Thymus (tissue), 11 donors: Measurements from ENCODE around the gene ZFAND3. TPM values are rescaled to one million over a fixed set of nuclear protein-coding genes. Genes with fewer than 3 reads are reported as not detected.
"Not testable (repeated sequence)": the region's sequence is repeated elsewhere in the genome, so short reads cannot be mapped to it uniquely, and the experiment has no call there.

Experiments
- DNase-seq, 9 donors: peaks; one replicate each; pipeline ENCODE4 v3.0.0-alpha.2; 2013; ENCODE audit warnings: low spot score in 9 of 9, low read depth in 6 of 9, missing footprints in 1 of 9
- H3K27ac ChIP-seq, 2 donors: one replicate each; pipeline ENCODE4 v1.5.1; 2013; ENCODE audit warnings: control low read depth in 1 of 2, low read depth in 1 of 2, low read length in 1 of 2, mild to moderate bottlenecking in 1 of 2, moderate library complexity in 1 of 2
- H3K27me3 ChIP-seq, 2 donors: one replicate each; pipeline ENCODE4 v1.5.1; 2013; ENCODE audit warnings: low read length in 1 of 2; ENCODE audit not compliant: control insufficient read depth in 2 of 2, insufficient read depth in 1 of 2
- H3K36me3 ChIP-seq, 2 donors: one replicate each; pipeline ENCODE4 v1.5.1; 2013; ENCODE audit warnings: low read length in 1 of 2, mild to moderate bottlenecking in 1 of 2, moderate library complexity in 1 of 2; ENCODE audit not compliant: control insufficient read depth in 2 of 2, insufficient read depth in 2 of 2
- H3K4me1 ChIP-seq, 2 donors: one replicate each; pipeline ENCODE4 v1.5.1; 2013; ENCODE audit warnings: low read length in 2 of 2; ENCODE audit not compliant: control insufficient read depth in 2 of 2, insufficient read depth in 2 of 2
- H3K4me3 ChIP-seq, 2 donors: one replicate each; pipeline ENCODE4 v1.5.1; 2013; ENCODE audit warnings: low read length in 2 of 2, control low read depth in 1 of 2, mild to moderate bottlenecking in 1 of 2
- H3K9me3 ChIP-seq, 2 donors: one replicate each; pipeline ENCODE4 v1.5.1; 2013; ENCODE audit warnings: low read length in 1 of 2, mild to moderate bottlenecking in 1 of 2; ENCODE audit not compliant: control insufficient read depth in 2 of 2, insufficient read depth in 1 of 2
- WGBS: extraction: QIAGEN DNeasy Blood & Tissue Kit; methylation state at CpG from one replicate; pipeline ENCODE4 v1.1.7; 2013; 5-methylcytosine and 5-hydroxymethylcytosine counted together
- polyA plus RNA-seq: library from polyadenylated mRNA; stranded (reverse); fragments of 200-250 nt; gene quantifications from one replicate; pipeline ENCODE4 v1.2.3, GENCODE V29; 2013
- total RNA-seq: library from RNA; stranded (reverse); fragments of 120-200 nt; gene quantifications from one replicate; pipeline ENCODE4 v1.2.4, GENCODE V29; 2013
- donor health status: healthy.

Gene ZFAND3
- total and polyA plus RNA-seq, 2 donors: 8.5 to 25.7 TPM

DNA sequence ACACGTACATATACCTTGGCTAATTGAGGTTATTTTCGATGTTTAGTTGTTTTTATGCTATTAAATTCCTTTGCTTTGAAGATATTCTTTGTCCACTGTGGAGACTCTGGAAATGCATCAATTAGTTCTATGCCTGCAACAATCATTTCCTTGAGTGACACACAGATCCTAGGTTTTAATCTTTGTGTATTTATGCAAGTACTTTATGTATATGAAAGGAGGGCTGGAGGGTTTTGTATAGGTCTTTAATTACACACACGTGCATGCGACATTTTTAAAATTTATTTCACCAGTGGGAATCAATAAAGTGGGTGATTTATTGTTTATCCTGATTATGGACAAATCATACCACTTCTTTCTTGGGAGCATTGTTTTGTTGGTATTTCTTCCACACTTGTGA, 57.3 kb downstream of the ZFAND3 start:
- no peaks in the 10 kb centered on the region for H3K36me3 ChIP-seq
- H3K9me3 ChIP-seq: no peaks in the 10 kb centered on the region
- no peak for DNase-seq
- WGBS: 98% methylated on average over 4 of the region's 4 CpGs
- H3K4me1 ChIP-seq: peaks cover 2 to 4% of the 10 kb centered on the region in 2 donors
- no peak overlapping the region for H3K27ac ChIP-seq
- H3K27me3 ChIP-seq: no peaks in the 10 kb centered on the region
- no peak overlapping the region for H3K4me3 ChIP-seq

GRCh38 chr6:37877373-37878149, 58.0 kb downstream of the ZFAND3 start:
- WGBS: 96% methylated on average over 6 of the region's 6 CpGs
- Histone ChIP-seq H3K27me3 (no peaks in the 10 kb centered on the region), H3K9me3 (no peaks in the 10 kb centered on the region), H3K4me3 (no peak overlapping the region), H3K4me1 (peaks cover 2 to 4% of the 10 kb centered on the region in 2 donors), H3K27ac (no peak overlapping the region), H3K36me3 (no peaks in the 10 kb centered on the region)
- DNase-seq: no peak

DNA sequence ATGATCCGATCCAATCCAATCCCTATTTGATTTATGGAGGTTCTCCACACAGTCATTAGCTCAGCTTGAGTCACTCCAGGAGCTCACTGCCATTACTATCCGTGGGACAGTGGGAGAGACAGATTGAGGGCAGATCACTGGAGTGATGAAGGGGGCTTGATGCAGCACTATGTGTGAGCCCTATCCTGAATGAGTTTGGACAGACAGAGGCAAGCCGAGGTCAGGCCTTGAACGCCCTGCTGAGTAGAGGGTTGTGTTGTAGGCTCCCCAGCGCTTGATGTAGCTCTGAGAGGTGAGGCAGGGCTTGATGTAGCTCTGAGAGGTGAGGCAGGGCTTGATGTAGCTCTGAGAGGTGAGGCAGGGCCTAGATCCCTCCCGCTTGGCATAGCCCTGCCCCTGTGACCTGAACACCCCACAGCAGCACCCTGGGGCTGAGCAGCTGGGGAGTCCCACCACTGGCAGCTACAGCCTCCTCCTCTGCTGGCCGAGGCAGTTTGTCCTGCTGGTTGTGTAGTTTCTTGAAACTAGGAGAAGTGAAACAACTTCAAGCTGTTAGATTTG, 58.7 kb downstream of the ZFAND3 start:
- 98% methylated on average over 7 of the region's 7 CpGs for WGBS
- Histone ChIP-seq H3K36me3 (no peaks in the 10 kb centered on the region), H3K27ac (no peak overlapping the region), H3K9me3 (no peaks in the 10 kb centered on the region), H3K27me3 (no peaks in the 10 kb centered on the region), H3K4me1 (peaks cover 2 to 4% of the 10 kb centered on the region in 2 donors), H3K4me3 (no peak overlapping the region)
- DNase-seq: no peak

GRCh38 chr6:37880602-37881001, 61.1 kb downstream of the ZFAND3 start:
- not testable (repeated sequence) for H3K4me3 ChIP-seq, H3K4me1 ChIP-seq, H3K27ac ChIP-seq, H3K27me3 ChIP-seq, H3K36me3 ChIP-seq, DNase-seq, H3K9me3 ChIP-seq
- WGBS: 96% methylated on average over 4 of the region's 5 CpGs

- Histone ChIP-seq H3K36me3 (no peaks in the 10 kb centered on the region), H3K4me1 (peaks cover 2 to 4% of the 10 kb centered on the region in 2 donors), H3K9me3 (no peaks in the 10 kb centered on the region), H3K27me3 (no peaks in the 10 kb centered on the region), H3K27ac (no peak overlapping the region), H3K4me3 (no peak overlapping the region)
- DNase-seq: no peak
- 99% methylated on average over 2 of the region's 2 CpGs for WGBS
Measured at GRCh38 chr6:37882292-37882691, 62.8 kb downstream of the ZFAND3 start.

GRCh38 chr6:37882724-37883413, 63.3 kb downstream of the ZFAND3 start:
- Histone ChIP-seq H3K9me3 (no peaks in the 10 kb centered on the region), H3K27ac (no peak overlapping the region), H3K4me1 (peaks cover 2 to 4% of the 10 kb centered on the region in 2 donors), H3K4me3 (no peak overlapping the region), H3K27me3 (no peaks in the 10 kb centered on the region), H3K36me3 (no peaks in the 10 kb centered on the region)
- DNase-seq: no peak
- over 99% methylated on average over 2 of the region's 2 CpGs for WGBS

DNA sequence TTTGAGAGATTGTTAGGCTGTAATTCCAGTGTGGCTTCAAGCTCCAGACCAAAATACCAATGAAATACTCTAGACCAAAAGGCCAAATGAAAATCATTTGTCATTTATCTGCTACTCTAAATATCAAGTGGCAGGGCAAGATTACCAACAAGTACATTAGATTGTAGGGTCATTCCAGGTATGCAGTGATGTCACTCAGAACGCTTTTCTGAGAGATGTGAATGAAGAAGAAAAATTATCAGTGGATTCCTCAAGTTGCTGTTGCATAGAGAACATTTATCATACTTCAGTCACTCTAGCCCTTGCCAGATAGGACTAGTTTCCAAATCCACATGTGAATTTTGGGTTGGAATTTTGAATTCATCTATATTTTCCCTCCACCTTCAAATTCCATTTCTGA, 65.0 kb downstream of the ZFAND3 start:
- Histone ChIP-seq H3K4me3 (no peak overlapping the region), H3K27ac (no peak overlapping the region), H3K9me3 (no peaks in the 10 kb centered on the region), H3K27me3 (no peaks in the 10 kb centered on the region), H3K4me1 (peaks cover 2 to 4% of the 10 kb centered on the region in 2 donors), H3K36me3 (no peaks in the 10 kb centered on the region)
- 92% methylated on average over 1 of the region's 1 CpG for WGBS
- no peak for DNase-seq

DNA sequence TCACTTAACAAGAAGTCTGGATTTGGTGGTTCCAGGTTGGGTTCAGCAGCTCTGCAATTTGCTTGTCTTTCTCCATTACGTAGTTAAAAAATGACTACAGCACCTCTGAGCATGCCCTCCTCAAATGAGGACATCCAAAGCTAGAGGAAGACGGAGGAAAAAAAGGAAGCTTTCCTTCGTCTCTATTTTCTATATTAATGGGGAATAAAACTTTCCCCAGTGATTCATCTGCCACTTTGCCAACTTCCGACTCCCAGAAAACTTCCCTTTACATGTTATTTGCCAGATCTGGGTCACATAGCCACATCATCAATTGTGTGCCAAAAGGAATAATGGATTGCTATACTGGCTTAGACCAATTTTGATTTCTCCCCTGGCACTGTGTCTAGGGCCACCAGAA, 69.5 kb downstream of the ZFAND3 start:
- Histone ChIP-seq H3K27me3 (no peaks in the 10 kb centered on the region), H3K4me1 (no peaks in the 10 kb centered on the region), H3K27ac (no peak overlapping the region), H3K4me3 (no peak overlapping the region), H3K9me3 (peaks cover 0 to 7% of the 10 kb centered on the region in 2 donors), H3K36me3 (peaks cover 0 to 3% of the 10 kb centered on the region in 2 donors)
- WGBS: 94% methylated on average over 4 of the region's 4 CpGs
- DNase-seq: no peak

GRCh38 chr6:37889486-37889885, 70.0 kb downstream of the ZFAND3 start:
- Histone ChIP-seq H3K27me3 (no peaks in the 10 kb centered on the region), H3K4me3 (no peak overlapping the region), H3K36me3 (peaks cover 0 to 3% of the 10 kb centered on the region in 2 donors), H3K27ac (no peak overlapping the region), H3K9me3 (peaks cover 0 to 11% of the 10 kb centered on the region in 2 donors), H3K4me1 (no peaks in the 10 kb centered on the region)
- DNase-seq: no peak
